ENCODE measurements around the gene RSBN1L.

Gene RSBN1L

DNA sequence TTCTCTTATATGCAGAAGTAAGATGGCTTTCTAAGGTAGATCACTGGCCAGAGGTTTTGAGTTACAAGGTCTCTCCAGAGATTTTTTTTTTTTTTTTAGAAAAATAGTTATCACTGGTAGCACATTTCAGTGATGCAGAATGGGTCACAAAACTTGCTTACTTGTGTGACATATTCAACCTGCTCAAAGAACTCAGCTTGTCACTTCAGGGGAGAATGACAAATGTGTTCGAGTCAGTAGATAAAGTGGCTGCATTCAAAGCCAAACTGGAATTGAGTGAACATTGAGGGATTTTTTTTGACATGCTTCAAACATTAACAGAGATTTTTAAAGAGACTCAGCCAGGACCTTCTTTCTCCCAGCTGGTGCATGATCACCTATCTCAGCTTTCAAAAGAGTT, 135.7 kb downstream of the RSBN1L start:
- no peak overlapping the region for H3K4me3 ChIP-seq (replicated peaks in 1 of 2; ENCODE audit: low read depth in 2 of 2, low read length in 2 of 2)
- DNase-seq (ENCODE audit: low read depth in 2 of 2), result no peak
- no peak for TF ChIP-seq CTCF (IDR thresholded peaks at IDR 0.05; ENCODE audit: low read depth, low read length)

Data from cardiac fibroblast (primary cell).